Naive B cell (primary cell): ENCODE measurements around the gene IFNL1. TPM values are rescaled to one million over a fixed set of nuclear protein-coding genes. Genes with fewer than 3 reads are reported as not detected.

Experiments used
- polyA plus RNA-seq, 6 donors: library from polyadenylated mRNA; unstranded; fragments of 300-500 nt; fragmentation: Illumina TruSeq; gene quantifications; one replicate each; pipeline ENCODE4 v1.2.3, GENCODE V29; 2021; ENCODE audit warnings: low read depth in 6 of 6

The IFNL1 gene
- polyA plus RNA-seq, 6 donors from 2014 or later, result not detected

Other genes with a start within 250 kb of the IFNL1 start
- gene ACP7, start 212.0 kb upstream of the IFNL1 start, polyA plus RNA-seq, result not detected
- gene PAK4, start 170.6 kb upstream of the IFNL1 start, polyA plus RNA-seq, result 1 to 10 TPM in 5 of 6 donors, under 1 TPM in 1; 0.09 to 2.6 (median 1.7) TPM
- not detected for gene NCCRP1, start 99.4 kb upstream of the IFNL1 start, polyA plus RNA-seq
- not detected for gene SYCN, start 92.1 kb upstream of the IFNL1 start, polyA plus RNA-seq
- gene IFNL3, start 51.4 kb upstream of the IFNL1 start, polyA plus RNA-seq, result not detected
- gene IFNL4, start 47.6 kb upstream of the IFNL1 start, polyA plus RNA-seq, result not detected
- not detected for gene IFNL2, start 28.0 kb upstream of the IFNL1 start, polyA plus RNA-seq
- 1 to 10 TPM in 5 of 6 donors, not detected in 1; 1.0 to 2.2 (median 1.6) TPM for gene LRFN1, start 24.5 kb downstream of the IFNL1 start, polyA plus RNA-seq
- 1,000 to 10,000 TPM in 1 of 6 donors, 100 to 1,000 TPM in 5; 750 to 1,029 (median 856) TPM for gene GMFG, start 39.6 kb downstream of the IFNL1 start, polyA plus RNA-seq
- 10 to 100 TPM in 3 of 6 donors, 1 to 10 TPM in 3; 6.2 to 20.5 (median 9.7) TPM for gene SAMD4B, start 46.0 kb downstream of the IFNL1 start, polyA plus RNA-seq
- gene PAF1, start 94.7 kb downstream of the IFNL1 start, polyA plus RNA-seq, result 10 to 100 TPM; 11.6 to 62.4 (median 41.0) TPM
- 10 to 100 TPM; 31.9 to 68.1 (median 57.5) TPM for gene MED29, start 95.0 kb downstream of the IFNL1 start, polyA plus RNA-seq
- 100 to 1,000 TPM; 291 to 784 (median 445) TPM for gene ZFP36, start 110.4 kb downstream of the IFNL1 start, polyA plus RNA-seq
- 1 to 10 TPM in 5 of 6 donors, not detected in 1; 2.5 to 8.3 (median 4.7) TPM for gene PLEKHG2, start 116.3 kb downstream of the IFNL1 start, polyA plus RNA-seq
- 1,000 to 10,000 TPM; 1,393 to 2,131 (median 1,793) TPM for gene RPS16, start 139.5 kb downstream of the IFNL1 start, polyA plus RNA-seq
- gene SUPT5H, start 149.2 kb downstream of the IFNL1 start, polyA plus RNA-seq, result 100 to 1,000 TPM in 1 of 6 donors, 10 to 100 TPM in 5; 48.1 to 119 (median 81.6) TPM
- gene TIMM50, start 184.4 kb downstream of the IFNL1 start, polyA plus RNA-seq, result 10 to 100 TPM; 35.4 to 41.9 (median 37.0) TPM
- gene DLL3, start 202.5 kb downstream of the IFNL1 start, polyA plus RNA-seq, result under 1 TPM in 4 of 6 donors, not detected in 2; 0.20 to 0.89 (median 0.55) TPM
- not detected for gene SELENOV, start 218.7 kb downstream of the IFNL1 start, polyA plus RNA-seq
- 1 to 10 TPM; 3.6 to 9.9 (median 7.2) TPM for gene EID2B, start 236.4 kb downstream of the IFNL1 start, polyA plus RNA-seq
- 10 to 100 TPM in 4 of 6 donors, 1 to 10 TPM in 1, not detected in 1; 9.4 to 22.9 (median 17.3) TPM for gene EID2, start 243.8 kb downstream of the IFNL1 start, polyA plus RNA-seq